ENCODE data around the gene AKTIP.

Gene AKTIP

DNA sequence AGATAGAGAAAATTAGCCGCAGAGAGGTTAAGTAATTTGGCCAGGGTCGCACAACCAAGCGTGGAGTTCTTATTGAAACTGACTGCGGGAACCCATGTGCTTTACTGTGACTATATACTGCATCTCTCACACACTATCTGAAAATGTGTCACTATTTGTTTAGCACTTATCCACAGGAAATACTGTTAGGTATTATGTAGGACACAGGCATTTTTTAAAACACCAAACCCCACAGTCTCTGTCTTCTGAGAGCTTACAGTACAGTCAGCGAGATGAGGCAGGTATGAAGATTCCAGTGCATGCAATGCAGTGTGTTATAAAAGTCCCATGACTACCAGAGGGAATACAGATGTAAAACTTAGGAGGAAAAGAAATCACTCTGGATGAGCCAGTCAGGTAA is 57.5 kb downstream of the AKTIP start:
- no peaks in the 10 kb centered on the region for H3K4me1 ChIP-seq (ENCODE audit: control insufficient read depth, insufficient read depth, low read length)
- H3K4me3 ChIP-seq (ENCODE audit: low read length) = no peak overlapping the region
- peaks cover 3% of the 10 kb centered on the region; the same call in 1 of the 2 replicates for H3K36me3 ChIP-seq (ENCODE audit: control insufficient read depth, insufficient read depth, low read length)
- no CpG with 5 or more reads among the region's 5 CpGs for WGBS (ENCODE audit: insufficient coverage, insufficient read length)
- H3K9me3 ChIP-seq (ENCODE audit: control insufficient read depth, insufficient read depth, low read length) = no peaks in the 10 kb centered on the region
- no peak for DNase-seq (ENCODE audit: low read depth, low spot score)
- no peak overlapping the region for H3K27ac ChIP-seq (ENCODE audit: low read length)
- no peaks in the 10 kb centered on the region for H3K27me3 ChIP-seq (ENCODE audit: control insufficient read depth, insufficient read depth, low read length)

All from iPS DF 6.9 (cell line).